GM21360 (cell line): Measurements from ENCODE around the gene SOS1.
"Not testable (repeated sequence)": the region's sequence is repeated elsewhere in the genome, so short reads cannot be mapped to it uniquely, and the experiment has no call there.

Experiments
- ATAC-seq: cut with Tn5 transposase; IDR thresholded peaks from one replicate; pipeline ENCODE4 v1.9.1; 2021; ENCODE audit warnings: mild to moderate bottlenecking, moderate library complexity; ENCODE audit not compliant: unreplicated experiment

SOS1 gene

GRCh38 chr2:38977047-38977446 lies 143.8 kb downstream of the SOS1 start:
- ATAC-seq: no peak

- no peak for ATAC-seq
These were observed 145.8 kb downstream of the SOS1 start for GRCh38 chr2:38975042-38975441.

GRCh38 chr2:38973266-38973665 lies 147.6 kb downstream of the SOS1 start:
- no peak for ATAC-seq

GRCh38 chr2:38971377-38971776 lies 149.5 kb downstream of the SOS1 start:
- no peak for ATAC-seq

- ATAC-seq: no peak
These were observed 152.8 kb downstream of the SOS1 start for GRCh38 chr2:38968021-38968420.

GRCh38 chr2:38966678-38967077 lies 154.2 kb downstream of the SOS1 start:
- no peak for ATAC-seq

- no peak for ATAC-seq
These were observed 154.8 kb downstream of the SOS1 start for GRCh38 chr2:38966006-38966405.

GRCh38 chr2:38960609-38961320 lies 160.1 kb downstream of the SOS1 start:
- ATAC-seq: no peak

GRCh38 chr2:38959938-38960608 lies 160.8 kb downstream of the SOS1 start:
- ATAC-seq: no peak

GRCh38 chr2:38959466-38959865 lies 161.4 kb downstream of the SOS1 start:
- no peak for ATAC-seq

GRCh38 chr2:38957972-38958371 lies 162.9 kb downstream of the SOS1 start:
- ATAC-seq: no peak

GRCh38 chr2:38951766-38952165 lies 169.1 kb downstream of the SOS1 start:
- ATAC-seq: no peak

- no peak for ATAC-seq
These were observed 171.9 kb downstream of the SOS1 start for GRCh38 chr2:38948995-38949394.

GRCh38 chr2:38948387-38948882 lies 172.4 kb downstream of the SOS1 start:
- ATAC-seq: no peak

- ATAC-seq: peak; percentile 55
These were observed 173.3 kb downstream of the SOS1 start for GRCh38 chr2:38947241-38948239.

GRCh38 chr2:38945911-38946310 lies 174.9 kb downstream of the SOS1 start:
- ATAC-seq: no peak

GRCh38 chr2:38945372-38945771 lies 175.5 kb downstream of the SOS1 start:
- no peak for ATAC-seq

- ATAC-seq: no peak
These were observed 177.1 kb downstream of the SOS1 start for GRCh38 chr2:38943784-38944183.

GRCh38 chr2:38940746-38941145 lies 180.1 kb downstream of the SOS1 start:
- no peak for ATAC-seq

- ATAC-seq: no peak
These were observed 183.3 kb downstream of the SOS1 start for GRCh38 chr2:38937548-38937947.

- ATAC-seq: not testable (repeated sequence)
These were observed 184.3 kb downstream of the SOS1 start for GRCh38 chr2:38936516-38936915.
